Thyroid gland (tissue), 4 donors: Measurements from ENCODE around the gene MYDGF. TPM values are rescaled to one million over a fixed set of nuclear protein-coding genes. Genes with fewer than 3 reads are reported as not detected.
"Not testable (repeated sequence)": the region's sequence is repeated elsewhere in the genome, so short reads cannot be mapped to it uniquely, and the experiment has no call there.

Experiments
- DNase-seq, 2 donors: peaks; one replicate each; pipeline ENCODE4 v3.0.0-alpha.2; 2019
- H3K27ac ChIP-seq, 3 donors: fragments of 200-600 bp; sonication (generic); 1 replicate in 2 of 3; 2 replicates in 1 of 3; pipeline ENCODE4 v1.5.1; 2016 to 2019; ENCODE audit warnings: mild to moderate bottlenecking in 1 of 3, moderate library complexity in 1 of 3
- H3K27me3 ChIP-seq: fragments of 200-600 bp; sonication (generic); one replicate; pipeline ENCODE4 v1.5.1; 2019
- H3K36me3 ChIP-seq, 2 donors: fragments of 200-600 bp; sonication (generic); one replicate each; pipeline ENCODE4 v1.5.1; 2016 to 2019
- H3K4me1 ChIP-seq, 2 donors: fragments of 200-600 bp; sonication (generic); one replicate each; pipeline ENCODE4 v1.5.1; 2017 to 2019
- H3K4me3 ChIP-seq, 3 donors: fragments of 200-600 bp; sonication (generic); replicated peaks in 1 of 3; 1 replicate in 2 of 3; 2 replicates in 1 of 3; pipeline ENCODE4 v1.5.1; 2016; ENCODE audit warnings: mild to moderate bottlenecking in 1 of 3
- H3K9me3 ChIP-seq: fragments of 200-600 bp; sonication (generic); one replicate; pipeline ENCODE4 v1.5.1; 2017
- CTCF ChIP-seq, 6 experiments: fragments of 200-600 bp in 3 of 6; fragments of 450-650 bp in 3 of 6; sonication (generic) in 3 of 6; IDR thresholded peaks; one replicate each; pipeline ENCODE4 v1.5.1; 2016 to 2019; ENCODE audit warnings: antibody characterized with exemption in 6 of 6, mild to moderate bottlenecking in 2 of 6, inconsistent platforms in 1 of 6, moderate library complexity in 1 of 6
- POLR2A ChIP-seq, 2 donors: fragments of 450-650 bp; IDR thresholded peaks; one replicate each; pipeline ENCODE4 v1.6.1; 2017; ENCODE audit warnings: antibody characterized with exemption in 2 of 2, mild to moderate bottlenecking in 2 of 2, moderate library complexity in 1 of 2
- WGBS, 2 donors: methylation state at CpG; one replicate each; pipeline ENCODE4 v1.1.5; 2017; 5-methylcytosine and 5-hydroxymethylcytosine counted together
- intact Hi-C: fragments of 100-400 bp; cut with DNase I; formaldehyde crosslinking; loops from one replicate; pipeline ENCODE4 v1.15.1; 2023
- total RNA-seq, 4 donors: library from RNA; depleted of rRNA; stranded (reverse); fragments of >200 nt; gene quantifications; one replicate each; pipeline ENCODE4 v1.2.3, GENCODE V29; 2016

The MYDGF gene
- total RNA-seq, 4 donors from 2014 or later = 48.0 to 72.6 (median 65.2) TPM

DNA sequence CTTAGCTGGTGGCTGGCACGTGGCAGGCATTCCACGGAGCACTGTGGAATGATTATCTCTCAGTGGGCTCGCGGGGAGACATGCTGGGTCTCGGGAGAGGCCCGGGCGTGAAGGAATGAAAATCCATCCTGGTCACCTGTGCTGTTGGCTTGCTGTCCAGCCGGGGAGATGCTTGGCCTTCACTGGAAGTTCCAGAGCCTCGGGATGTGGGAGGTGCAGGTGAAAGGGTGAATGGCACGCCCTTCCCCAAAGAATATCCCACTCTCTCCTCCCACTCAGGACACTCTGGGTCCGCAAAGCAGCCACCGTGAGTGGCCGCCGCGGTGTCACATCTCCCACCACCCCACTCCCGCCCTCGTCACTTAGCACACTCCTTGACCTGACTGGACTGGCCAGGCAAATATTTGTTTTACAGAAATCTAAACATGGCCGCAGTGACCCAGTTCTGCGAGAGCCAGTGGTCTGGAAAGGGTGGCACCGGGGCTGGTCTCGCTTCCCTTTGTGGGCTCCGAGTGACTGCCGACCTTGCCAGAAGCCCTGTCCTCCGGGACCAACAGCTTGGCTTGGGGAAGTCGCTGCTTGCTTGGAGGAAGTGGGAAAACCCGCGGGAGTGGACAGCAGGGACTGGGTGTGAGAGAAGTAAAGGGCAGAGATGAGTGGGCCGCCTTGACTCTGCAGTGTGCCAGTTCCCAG lies 45.5 kb upstream of the MYDGF start:
- Histone ChIP-seq H3K27ac (no peak overlapping the region), H3K4me3 (no peak overlapping the region)

GRCh38 chr19:4715178-4715528 lies 45.0 kb upstream of the MYDGF start:
- H3K4me3 ChIP-seq, intact Hi-C loops, H3K27me3 ChIP-seq, H3K4me1 ChIP-seq, DNase-seq, H3K9me3 ChIP-seq, H3K27ac ChIP-seq: not testable (repeated sequence)
- WGBS, 2 donors = 83 to 93% methylated on average over 6 of the region's 6 CpGs
- H3K36me3 ChIP-seq = peaks cover 61% of the 10 kb centered on the region in 2 donors

More for the DNA sequence above, 45.5 kb upstream of the MYDGF start:
- 90 to 94% methylated on average over 23 to 28 of the region's 28 CpGs for WGBS, 2 donors
- H3K36me3 ChIP-seq = peaks cover 57 to 58% of the 10 kb centered on the region in 2 donors
- intact Hi-C loops = no loop called here
- no peak for DNase-seq
- TF ChIP-seq POLR2A (IDR thresholded peaks at IDR 0.05) (no peak), CTCF (IDR thresholded peaks at IDR 0.05) (no peak)
- H3K4me1 ChIP-seq = no peaks in the 10 kb centered on the region
- H3K27me3 ChIP-seq = no peaks in the 10 kb centered on the region
- H3K9me3 ChIP-seq = no peaks in the 10 kb centered on the region

- H3K9me3 ChIP-seq = no peaks in the 10 kb centered on the region
- H3K27me3 ChIP-seq = no peaks in the 10 kb centered on the region
- no peak overlapping the region for H3K4me3 ChIP-seq
- TF ChIP-seq POLR2A (IDR thresholded peaks at IDR 0.05) (no peak), CTCF (IDR thresholded peaks at IDR 0.05) (no peak)
- H3K4me1 ChIP-seq = no peaks in the 10 kb centered on the region
- H3K27ac ChIP-seq = peak overlapping the region in 1 of 3 donors; percentile 3
- WGBS, 2 donors = 96 to 98% methylated on average over 27 of the region's 27 CpGs
- intact Hi-C loops = no loop called here
- no peak for DNase-seq
- peaks cover 54 to 55% of the 10 kb centered on the region in 2 donors for H3K36me3 ChIP-seq
Observed at GRCh38 chr19:4714016-4714415, 43.9 kb upstream of the MYDGF start.

DNA sequence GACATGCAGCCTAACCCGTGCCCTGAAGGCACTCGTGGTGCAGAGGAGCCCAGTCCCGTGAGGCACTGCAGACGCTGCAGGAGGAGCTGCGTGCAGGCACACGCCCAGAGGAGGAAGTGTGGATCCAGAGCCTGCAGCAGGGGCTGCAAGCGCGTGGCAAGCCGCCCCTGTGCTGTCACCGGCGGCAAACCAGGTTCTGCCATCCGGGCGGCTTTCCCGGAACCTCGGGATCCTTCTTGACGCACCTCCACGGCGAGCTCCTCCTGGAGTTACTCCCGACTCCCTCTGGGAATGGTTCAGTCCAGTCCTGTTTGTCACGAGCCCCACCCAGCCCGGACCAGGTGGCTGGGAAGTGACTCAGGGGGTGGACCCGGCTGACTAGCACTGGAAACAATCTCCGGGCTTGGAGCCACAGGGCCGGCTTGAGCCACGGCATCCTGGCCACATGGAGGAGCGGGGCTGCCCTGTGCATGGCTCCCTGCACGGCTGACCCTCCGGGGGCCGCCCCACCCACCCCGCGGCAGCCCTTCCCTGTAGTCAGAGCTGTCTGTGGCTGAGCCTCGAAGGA lies 43.3 kb upstream of the MYDGF start:
- WGBS, 2 donors = 88 to 95% methylated on average over 7 to 11 of the region's 32 CpGs
- DNase-seq = peak in 1 of 2 donors; percentile 34
- Histone ChIP-seq H3K27me3 (no peaks in the 10 kb centered on the region), H3K4me1 (no peaks in the 10 kb centered on the region), H3K27ac (peak overlapping the region in 1 of 3 donors; percentile 45), H3K9me3 (no peaks in the 10 kb centered on the region), H3K4me3 (no peak overlapping the region), H3K36me3 (peaks cover 49 to 52% of the 10 kb centered on the region in 2 donors)
- intact Hi-C loops = no loop called here
- no peak for TF ChIP-seq POLR2A (IDR thresholded peaks at IDR 0.05)
- TF ChIP-seq CTCF (IDR thresholded peaks at IDR 0.05) = no peak

GRCh38 chr19:4712771-4713170 lies 42.6 kb upstream of the MYDGF start:
- TF ChIP-seq CTCF (IDR thresholded peaks at IDR 0.05) (no peak), POLR2A (IDR thresholded peaks at IDR 0.05) (no peak)
- no peaks in the 10 kb centered on the region for H3K4me1 ChIP-seq
- 94 to 97% methylated on average over 5 to 8 of the region's 14 CpGs for WGBS, 2 donors
- no peaks in the 10 kb centered on the region for H3K9me3 ChIP-seq
- intact Hi-C loops = no loop called here
- H3K27ac ChIP-seq = no peak overlapping the region
- H3K27me3 ChIP-seq = no peaks in the 10 kb centered on the region
- no peak for DNase-seq
- peaks cover 42 to 45% of the 10 kb centered on the region in 2 donors for H3K36me3 ChIP-seq
- H3K4me3 ChIP-seq = no peak overlapping the region
